GM18907 (cell line): Measurements from ENCODE around the gene GDF10.

ENCODE experiments used
- ATAC-seq: cut with Tn5 transposase; IDR thresholded peaks from one replicate; pipeline ENCODE4 v1.9.1; 2021; ENCODE audit warnings: mild to moderate bottlenecking, moderate library complexity; ENCODE audit not compliant: unreplicated experiment

The GDF10 gene

GRCh38 chr10:47268696-47269095, 31.3 kb upstream of the GDF10 start:
- ATAC-seq, result no peak

- ATAC-seq, result no peak
Measured at GRCh38 chr10:47269294-47269693, 30.7 kb upstream of the GDF10 start.

- no peak for ATAC-seq
Measured at GRCh38 chr10:47276071-47276470, 23.9 kb upstream of the GDF10 start.

- no peak for ATAC-seq
Measured at GRCh38 chr10:47276576-47277351, 23.2 kb upstream of the GDF10 start.

- ATAC-seq, result no peak
Measured at GRCh38 chr10:47277352-47278151, 22.4 kb upstream of the GDF10 start.

- no peak for ATAC-seq
Measured at GRCh38 chr10:47278152-47278473, 21.9 kb upstream of the GDF10 start.

GRCh38 chr10:47278720-47279119, 21.3 kb upstream of the GDF10 start:
- ATAC-seq, result no peak

GRCh38 chr10:47279276-47279675, 20.7 kb upstream of the GDF10 start:
- no peak for ATAC-seq

- ATAC-seq, result no peak
Measured at GRCh38 chr10:47282005-47282656, 17.9 kb upstream of the GDF10 start.

- ATAC-seq, result no peak
Measured at GRCh38 chr10:47282657-47283018, 17.4 kb upstream of the GDF10 start.

- ATAC-seq, result no peak
Measured at GRCh38 chr10:47283101-47283630, 16.8 kb upstream of the GDF10 start.

- no peak for ATAC-seq
Measured at GRCh38 chr10:47283848-47284247, 16.1 kb upstream of the GDF10 start.

- no peak for ATAC-seq
Measured at GRCh38 chr10:47285381-47286115, 14.4 kb upstream of the GDF10 start.

- ATAC-seq, result no peak
Measured at GRCh38 chr10:47286116-47286505, 13.9 kb upstream of the GDF10 start.

- no peak for ATAC-seq
Measured at GRCh38 chr10:47286591-47287315, 13.2 kb upstream of the GDF10 start.

- no peak for ATAC-seq
Measured at GRCh38 chr10:47287365-47287802, 12.6 kb upstream of the GDF10 start.

- ATAC-seq, result no peak
Measured at GRCh38 chr10:47287805-47288204, 12.2 kb upstream of the GDF10 start.

GRCh38 chr10:47288236-47288635, 11.8 kb upstream of the GDF10 start:
- no peak for ATAC-seq

GRCh38 chr10:47288916-47289495, 11.0 kb upstream of the GDF10 start:
- ATAC-seq, result no peak

- no peak for ATAC-seq
Measured at GRCh38 chr10:47289921-47290320, 10.1 kb upstream of the GDF10 start.
